ENCODE data around the gene C1QTNF1. TPM values are rescaled to one million over a fixed set of nuclear protein-coding genes. Genes with fewer than 3 reads are reported as not detected.

C1QTNF1 gene
- total RNA-seq, 1 experiment from 2014 or later = 0.22 TPM

- peak; percentile 93 for DNase-seq (ENCODE audit: extremely low read depth, low read depth)
These were observed 50.9 kb downstream of the C1QTNF1 start, which contains the start of gene ENGASE for GRCh38 chr17:79074649-79075445. Gene ENGASE, plus strand, starts transcription at chr17:79074824. Its CDS starts 121 bp downstream, at chr17:79074945.

GRCh38 chr17:79075446-79075750 lies 51.4 kb downstream of the C1QTNF1 start:
- DNase-seq (ENCODE audit: extremely low read depth, low read depth) = no peak

GRCh38 chr17:79075861-79076406 lies 52.0 kb downstream of the C1QTNF1 start:
- DNase-seq (ENCODE audit: extremely low read depth, low read depth) = no peak

- DNase-seq (ENCODE audit: extremely low read depth, low read depth) = no peak
These were observed 53.6 kb downstream of the C1QTNF1 start for GRCh38 chr17:79077587-79077986.

GRCh38 chr17:79078476-79079190 lies 54.7 kb downstream of the C1QTNF1 start:
- DNase-seq (ENCODE audit: extremely low read depth, low read depth) = no peak

- no peak for DNase-seq (ENCODE audit: extremely low read depth, low read depth)
These were observed 55.6 kb downstream of the C1QTNF1 start for GRCh38 chr17:79079421-79080200.

GRCh38 chr17:79080349-79080748 lies 56.4 kb downstream of the C1QTNF1 start:
- no peak for DNase-seq (ENCODE audit: extremely low read depth, low read depth)

GRCh38 chr17:79080761-79081290 lies 56.9 kb downstream of the C1QTNF1 start:
- no peak for DNase-seq (ENCODE audit: extremely low read depth, low read depth)

GRCh38 chr17:79081571-79082276 lies 57.8 kb downstream of the C1QTNF1 start:
- DNase-seq (ENCODE audit: extremely low read depth, low read depth) = no peak

GRCh38 chr17:79082311-79083190 lies 58.6 kb downstream of the C1QTNF1 start:
- peak; percentile 49 for DNase-seq (ENCODE audit: extremely low read depth, low read depth)

- no peak for DNase-seq (ENCODE audit: extremely low read depth, low read depth)
These were observed 59.4 kb downstream of the C1QTNF1 start for GRCh38 chr17:79083191-79083971.

GRCh38 chr17:79084291-79085153 lies 60.6 kb downstream of the C1QTNF1 start:
- DNase-seq (ENCODE audit: extremely low read depth, low read depth) = no peak

- no peak for DNase-seq (ENCODE audit: extremely low read depth, low read depth)
These were observed 61.4 kb downstream of the C1QTNF1 start for GRCh38 chr17:79085154-79085920.

- no peak for DNase-seq (ENCODE audit: extremely low read depth, low read depth)
These were observed 62.1 kb downstream of the C1QTNF1 start for GRCh38 chr17:79085921-79086551.

- DNase-seq (ENCODE audit: extremely low read depth, low read depth) = no peak
These were observed 62.8 kb downstream of the C1QTNF1 start for GRCh38 chr17:79086609-79087427.
